K562 (cell line): Measurements from ENCODE around the gene HSPB6. TPM values are rescaled to one million over a fixed set of nuclear protein-coding genes. Genes with fewer than 3 reads are reported as not detected.
A peak's percentile ranks its signal among the peaks of the same experiment; 100 is the strongest.

ENCODE experiments used
- AFF4 ChIP-seq: sonication (generic); formaldehyde crosslinking; IDR thresholded peaks from 2 replicates; pipeline ENCODE4 v1.8.0; 2023; ENCODE audit warnings: mild to moderate bottlenecking, missing genetic modification reagents
- ETV6 ChIP-seq, 3 experiments: fragments of 150-350 bp in 1 of 3; sonication (generic) in 1 of 3; formaldehyde crosslinking in 1 of 3; IDR thresholded peaks; 2 replicates each; pipeline versions ENCODE4 v1.6.1 to v1.8.0; 2014 to 2022; ENCODE audit warnings: borderline replicate concordance in 2 of 3, low read depth in 2 of 3, antibody characterized with exemption in 1 of 3, low read length in 1 of 3, mild to moderate bottlenecking in 1 of 3, missing genetic modification reagents in 1 of 3
- FOXA1 ChIP-seq: fragments of 450-650 bp; IDR thresholded peaks from 2 replicates; pipeline ENCODE4 v1.6.1; 2016; ENCODE audit warnings: mild to moderate bottlenecking, borderline replicate concordance
- MAZ ChIP-seq, 2 experiments: fragments of 450-650 bp in 1 of 2; sonication (generic) in 1 of 2; formaldehyde crosslinking; IDR thresholded peaks in 1 of 2; conservative IDR thresholded peaks in 1 of 2; 2 replicates each; pipeline versions ENCODE4 v1.4.0 to v1.5.0; 2020; ENCODE audit warnings: mild to moderate bottlenecking in 1 of 2, missing genetic modification reagents in 1 of 2
- MGA ChIP-seq: fragments of 450-650 bp; IDR thresholded peaks from 2 replicates; pipeline ENCODE4 v1.6.1; 2016; ENCODE audit warnings: mild to moderate bottlenecking, moderate library complexity
- SAFB ChIP-seq: fragments of 200-400 bp; formaldehyde crosslinking; IDR thresholded peaks from 2 replicates; pipeline ENCODE4 v1.6.1; 2017; ENCODE audit warnings: low read depth, low read length, borderline replicate concordance
- YY1 ChIP-seq, 3 experiments: IDR thresholded peaks; 2 replicates each; pipeline ENCODE4 v1.6.1; 2011; ENCODE audit warnings: low read length in 2 of 3, mild to moderate bottlenecking in 2 of 3, moderate library complexity in 2 of 3, borderline replicate concordance in 1 of 3, control low read depth in 1 of 3, low read depth in 1 of 3; ENCODE audit not compliant: insufficient read depth in 3 of 3, insufficient replicate concordance in 2 of 3, control insufficient read depth in 1 of 3, insufficient read length in 1 of 3; ENCODE audit errors: extremely low read depth in 1 of 3
- polyA plus RNA-seq, 8 experiments: library from polyadenylated mRNA; depleted of rRNA in 4 of 8; stranded (reverse) in 5 of 8; unstranded in 3 of 8; fragments of >200 nt; fragmentation: Nextera tagmentation in 2 of 8; fragmentation: Illumina TruSeq in 1 of 8; extraction: Ambion mirVana in 2 of 8; extraction: Trizol in 1 of 8; gene quantifications; 2 replicates each; pipeline versions ENCODE4 v1.2.1 to v1.2.3, GENCODE V29; 2011 to 2014; ENCODE audit warnings: inconsistent platforms in 1 of 8, missing spikeins in 1 of 8
- total RNA-seq, 7 experiments: library from RNA; depleted of rRNA in 6 of 7; stranded (reverse); fragments of >200 nt in 6 of 7; fragmentation: Illumina TruSeq in 2 of 7; extraction: Trizol in 2 of 7; gene quantifications; 2 replicates each; pipeline versions ENCODE4 v1.2.1 to v1.2.3, GENCODE V29; 2011 to 2021; ENCODE audit warnings: low replicate concordance in 1 of 7

HSPB6 gene
- total and polyA plus RNA-seq, 9 of the 15 experiments (the other 6 are each of a cell fraction or from before 2014, with no cell fraction given) = 0.55 TPM; not detected in 8

DNA sequence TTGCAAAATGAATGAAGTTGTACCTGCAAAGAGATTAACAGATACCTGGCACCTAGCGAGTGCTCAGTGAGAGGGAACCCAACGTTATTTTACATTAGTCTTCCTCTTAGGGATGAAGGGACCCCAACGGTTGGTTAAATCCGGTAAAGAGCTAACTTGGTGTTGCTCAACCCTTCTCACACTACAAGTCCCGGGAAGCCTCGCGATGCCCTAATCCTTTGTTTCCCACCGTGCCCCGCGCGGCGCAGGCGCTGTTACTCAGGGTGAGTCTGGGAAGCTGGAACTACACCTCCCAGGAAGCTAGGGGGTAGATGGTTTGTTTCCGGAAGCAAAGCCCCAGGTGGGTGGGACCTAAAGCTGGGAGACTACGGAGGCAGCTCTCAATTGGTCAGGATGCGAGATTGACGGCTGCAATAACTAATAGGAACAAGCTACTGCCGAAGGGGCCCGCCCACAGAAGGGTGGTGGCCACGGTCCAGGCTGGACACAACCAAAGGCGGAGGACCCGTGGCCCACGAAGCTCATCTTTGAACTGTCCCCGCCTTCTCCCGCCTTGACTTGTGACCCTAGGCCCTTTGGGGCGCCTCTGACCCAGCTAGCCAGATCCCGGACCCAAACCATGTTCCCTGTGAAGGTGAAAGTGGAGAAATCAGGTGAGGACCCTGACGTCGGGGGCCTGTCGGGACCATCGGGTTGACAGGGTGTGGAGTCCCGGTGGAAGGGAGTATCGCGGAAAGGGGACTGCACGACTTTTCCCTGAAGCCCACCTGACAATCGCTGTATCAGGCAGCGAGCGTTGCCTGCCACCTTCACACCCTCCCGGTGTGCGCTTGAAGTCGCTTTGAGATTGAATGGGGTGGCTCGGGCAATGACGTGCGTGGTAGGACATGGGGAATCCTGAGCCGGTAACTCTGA, 8.5 kb downstream of the HSPB6 start, which contains the start of gene LIN37 (continued):
- TF ChIP-seq MGA = no peak
- TF ChIP-seq AFF4 (CRISPR knock-in tag) = no peak
- TF ChIP-seq YY1 (IDR thresholded peaks at IDR 0.05; ENCODE audit: borderline replicate concordance in 1 of 3, control insufficient read depth in 1 of 3, extremely low read depth in 1 of 3, insufficient read depth in 3 of 3, insufficient read length in 1 of 3, insufficient replicate concordance in 2 of 3, low read depth in 1 of 3, low read length in 2 of 3) = peak in 1 of 3 experiments; percentile 17
- no peak for TF ChIP-seq ETV6 (IDR thresholded peaks at IDR 0.05; ENCODE audit: borderline replicate concordance in 1 of 2, low read depth in 2 of 2, low read length in 1 of 2)
- TF ChIP-seq ETV6 (CRISPR knock-in tag; IDR thresholded peaks at IDR 0.05; ENCODE audit: borderline replicate concordance) = no peak
- no peak for TF ChIP-seq FOXA1
- peak; percentile 40 to 50; a peak in 1 of 4 replicates for TF ChIP-seq MAZ (CRISPR knock-in tag; conservative IDR thresholded peaks at IDR 0.05 in 1 of 2, IDR thresholded peaks at IDR 0.05 in 1 of 2)
- TF ChIP-seq SAFB = no peak
